Caki2 (cell line): ENCODE measurements around the gene IGFALS. TPM values are rescaled to one million over a fixed set of nuclear protein-coding genes. Genes with fewer than 3 reads are reported as not detected.

Experiments used
- DNase-seq: peaks from one replicate; pipeline ENCODE4 v3.0.0-alpha.2; 2015; ENCODE audit warnings: low read depth
- in situ Hi-C: cut with HindIII; loops from 2 replicates; pipeline ENCODE4 v1.10.0; 2016; ENCODE audit warnings: low sequenced_read_pairs, low pct_unique_long_range_greater_than_20kb, mixed read lengths
- total RNA-seq: library from RNA; depleted of rRNA; stranded (reverse); fragments of >200 nt; shearing (Covaris generic); gene quantifications from 2 replicates; pipeline ENCODE4 v1.2.3, GENCODE V29; 2014; ENCODE audit warnings: low replicate concordance; rRNA removed

The IGFALS gene
- not detected in 2 replicates for total RNA-seq

GRCh38 chr16:1793578-1794220 lies at the start of gene IGFALS:
Gene IGFALS, minus strand, starts transcription at chr16:1793705. Its CDS starts 53 bp downstream, at chr16:1793652.
- no peak for DNase-seq
- in situ Hi-C loops: no loop called here

GRCh38 chr16:1839554-1839953 lies 46.0 kb upstream of the IGFALS start:
- in situ Hi-C loops: no loop called here
- no peak for DNase-seq

- in situ Hi-C loops: no loop called here
- no peak for DNase-seq
Observed at GRCh38 chr16:1834096-1834495, 40.6 kb upstream of the IGFALS start.

GRCh38 chr16:1832838-1833454 lies 39.4 kb upstream of the IGFALS start:
- in situ Hi-C loops: no loop called here

GRCh38 chr16:1831186-1832075 lies 37.9 kb upstream of the IGFALS start:
- in situ Hi-C loops: no loop called here
- no peak for DNase-seq

More at GRCh38 chr16:1832838-1833454, 39.4 kb upstream of the IGFALS start:
- DNase-seq: peak; percentile 10

GRCh38 chr16:1830213-1830612 lies 36.7 kb upstream of the IGFALS start:
- DNase-seq: no peak
- in situ Hi-C loops: no loop called here

GRCh38 chr16:1828645-1829410 lies 35.3 kb upstream of the IGFALS start:
- peak; percentile 62 for DNase-seq
- in situ Hi-C loops: no loop called here

- in situ Hi-C loops: no loop called here
- peak; percentile 99 for DNase-seq
Observed at GRCh38 chr16:1826691-1827573, 33.4 kb upstream of the IGFALS start, which contains the start of the genes FAHD1 and HAGH. Gene FAHD1, plus strand, starts transcription at chr16:1827206. Its CDS starts 33 bp downstream, at chr16:1827239. Gene HAGH, minus strand, starts transcription at chr16:1826825. Its CDS starts 38 bp downstream, at chr16:1826787.

- in situ Hi-C loops: no loop called here
- peak; percentile 57 for DNase-seq
Observed at GRCh38 chr16:1825864-1826690, 32.6 kb upstream of the IGFALS start.

- in situ Hi-C loops: no loop called here
- no peak for DNase-seq
Observed at GRCh38 chr16:1825381-1825863, 31.9 kb upstream of the IGFALS start.

GRCh38 chr16:1823821-1824220 lies 30.3 kb upstream of the IGFALS start:
- peak; percentile 45 for DNase-seq
- in situ Hi-C loops: no loop called here

- no peak for DNase-seq
- in situ Hi-C loops: no loop called here
Observed at GRCh38 chr16:1822801-1823200, 29.3 kb upstream of the IGFALS start.

GRCh38 chr16:1821861-1822611 lies 28.5 kb upstream of the IGFALS start:
- in situ Hi-C loops: no loop called here
- peak; percentile 29 for DNase-seq

GRCh38 chr16:1820946-1821290 lies 27.4 kb upstream of the IGFALS start:
- in situ Hi-C loops: no loop called here
- DNase-seq: no peak

- DNase-seq: no peak
- in situ Hi-C loops: no loop called here
Observed at GRCh38 chr16:1820096-1820945, 26.8 kb upstream of the IGFALS start.
